IMR-90 (cell line): Measurements from ENCODE around the gene GLCE. TPM values are rescaled to one million over a fixed set of nuclear protein-coding genes. Genes with fewer than 3 reads are reported as not detected.

ENCODE experiments used
- ATAC-seq: fragments of 200-7000 bp; cut with Tn5 transposase; 2 replicates; pipeline ENCODE4 v1.9.1; 2020; ENCODE audit warnings: low read depth, mild to moderate bottlenecking, moderate library complexity
- BruUV-seq: library from RNA; stranded (reverse); fragments of 400-500 nt; replicated peaks from 2 replicates; lab custom pipeline; 2021; lab: Mats Ljungman, UMichigan
- CTCF ChIA-PET: fragments of 300-600 bp; formaldehyde crosslinking; extraction: SDS; loops from one replicate; lab custom pipeline; 2021; ENCODE audit warnings: antibody characterized with exemption; lab: Yijun Ruan, JAX
- POLR2A ChIA-PET: fragments of 300-600 bp; sonication (Branson Sonifier 250); formaldehyde crosslinking; loops from one replicate; lab custom pipeline; 2022; ENCODE audit warnings: antibody characterized with exemption; ENCODE audit not compliant: unreplicated experiment; lab: Charles Lee
- DNase-seq: peaks from one replicate; pipeline ENCODE4 v3.0.0; 2013
- H2AFZ ChIP-seq: replicated peaks from 2 replicates; pipeline ENCODE3; 2013; ENCODE audit warnings: low read length, mild to moderate bottlenecking; ENCODE audit not compliant: poor library complexity
- H2AK5ac ChIP-seq: 2 replicates; pipeline ENCODE4 v1.6.1; 2013; ENCODE audit warnings: low read depth, low read length, inconsistent platforms
- H2AK9ac ChIP-seq: replicated peaks from 2 replicates; pipeline ENCODE3; 2013; ENCODE audit warnings: mild to moderate bottlenecking, low read depth, low read length, moderate library complexity; ENCODE audit not compliant: poor library complexity
- H2BK120ac ChIP-seq: 2 replicates; pipeline ENCODE4 v1.6.1; 2013; ENCODE audit warnings: low read depth, low read length, inconsistent platforms
- H2BK15ac ChIP-seq: 3 replicates; pipeline ENCODE4 v1.6.1; 2013; ENCODE audit warnings: low read depth, low read length, inconsistent platforms
- H2BK20ac ChIP-seq: 2 replicates; pipeline ENCODE4 v1.6.1; 2013; ENCODE audit warnings: low read depth, mild to moderate bottlenecking, inconsistent platforms, low read length, moderate library complexity
- H2BK5ac ChIP-seq: 2 replicates; pipeline ENCODE4 v1.6.1; 2013; ENCODE audit warnings: mild to moderate bottlenecking, low read depth, low read length, inconsistent platforms; ENCODE audit not compliant: poor library complexity, severe bottlenecking
- H3K14ac ChIP-seq: replicated peaks from 2 replicates; pipeline ENCODE4 v1.6.1; 2013; ENCODE audit warnings: low read depth, low read length, inconsistent platforms
- H3K18ac ChIP-seq: 2 replicates; pipeline ENCODE4 v1.6.1; 2013; ENCODE audit warnings: low read depth, low read length, control low read depth
- H3K23ac ChIP-seq: 2 replicates; pipeline ENCODE4 v1.6.1; 2013; ENCODE audit warnings: low read depth, low read length, inconsistent platforms
- H3K27ac ChIP-seq: 2 replicates; pipeline ENCODE4 v1.5.1; 2013; ENCODE audit warnings: mild to moderate bottlenecking, control low read depth, low read length; ENCODE audit not compliant: insufficient read depth
- H3K27me3 ChIP-seq: 2 replicates; pipeline ENCODE4 v1.6.1; 2013; ENCODE audit warnings: low read length; ENCODE audit not compliant: control insufficient read depth, insufficient read depth
- H3K36me3 ChIP-seq: 2 replicates; pipeline ENCODE4 v1.6.1; 2013; ENCODE audit warnings: low read length, mixed read lengths; ENCODE audit not compliant: control insufficient read depth, insufficient read depth
- H3K4ac ChIP-seq: 2 replicates; pipeline ENCODE4 v1.6.1; 2013; ENCODE audit warnings: low read depth, low read length, inconsistent platforms
- H3K4me1 ChIP-seq: 2 replicates; pipeline ENCODE4 v1.6.1; 2013; ENCODE audit warnings: low read length, mixed read lengths; ENCODE audit not compliant: control insufficient read depth, insufficient read depth
- H3K4me2 ChIP-seq: 2 replicates; pipeline ENCODE4 v1.6.1; 2013; ENCODE audit warnings: low read depth, mild to moderate bottlenecking, control low read depth, low read length, moderate library complexity
- H3K4me3 ChIP-seq: 2 replicates; pipeline ENCODE4 v1.5.1; 2013; ENCODE audit warnings: low read depth, mild to moderate bottlenecking, control low read depth, low read length, moderate library complexity; ENCODE audit not compliant: insufficient read depth
- H3K56ac ChIP-seq: 2 replicates; pipeline ENCODE4 v1.6.1; 2013; ENCODE audit warnings: low read length, inconsistent platforms; ENCODE audit not compliant: insufficient read depth; ENCODE audit errors: extremely low read depth
- H3K79me1 ChIP-seq, 2 experiments: 2 replicates each; pipeline ENCODE4 v1.6.1; 2013; ENCODE audit warnings: low read length in 2 of 2, inconsistent platforms in 1 of 2, low read depth in 1 of 2
- H3K9ac ChIP-seq: 2 replicates; pipeline ENCODE4 v1.6.1; 2013; ENCODE audit warnings: low read depth, low read length, control low read depth
- H3K9me1 ChIP-seq: 2 replicates; pipeline ENCODE4 v1.6.1; 2013; ENCODE audit warnings: low read length, inconsistent platforms; ENCODE audit not compliant: insufficient read depth
- H3K9me3 ChIP-seq: 2 replicates; pipeline ENCODE4 v1.6.1; 2013; ENCODE audit warnings: low read length; ENCODE audit not compliant: control insufficient read depth, insufficient read depth
- H4K20me1 ChIP-seq: 2 replicates; pipeline ENCODE4 v1.6.1; 2013; ENCODE audit warnings: low read length, inconsistent platforms; ENCODE audit not compliant: insufficient read depth
- H4K5ac ChIP-seq: 2 replicates; pipeline ENCODE4 v1.6.1; 2013; ENCODE audit warnings: mild to moderate bottlenecking, low read depth, low read length, control low read depth
- H4K8ac ChIP-seq, 2 experiments: 2 replicates each; pipeline ENCODE4 v1.6.1; 2013; ENCODE audit warnings: low read depth in 2 of 2, low read length in 2 of 2, control low read depth in 1 of 2, inconsistent platforms in 1 of 2
- H4K91ac ChIP-seq: 2 replicates; pipeline ENCODE4 v1.6.1; 2013; ENCODE audit warnings: low read depth, low read length, inconsistent platforms; ENCODE audit not compliant: insufficient read depth
- FOS ChIP-seq: fragments of 150-350 bp; IDR thresholded peaks from 2 replicates; pipeline ENCODE4 v1.6.1; 2016; ENCODE audit warnings: low read depth, low read length
- MAFK ChIP-seq: IDR thresholded peaks from 2 replicates; pipeline ENCODE4 v1.6.1; 2012; ENCODE audit warnings: low read depth, low read length, improper control_type of control experiment
- POLR2A ChIP-seq: IDR thresholded peaks from 2 replicates; pipeline ENCODE4 v1.6.1; 2012; ENCODE audit warnings: mild to moderate bottlenecking, low read depth, low read length
- RCOR1 ChIP-seq: IDR thresholded peaks from 2 replicates; pipeline ENCODE4 v1.6.1; 2012; ENCODE audit warnings: mild to moderate bottlenecking, low read length, improper control_type of control experiment; ENCODE audit not compliant: insufficient replicate concordance
- USF2 ChIP-seq: fragments of 150-350 bp; IDR thresholded peaks from 2 replicates; pipeline ENCODE4 v1.6.1; 2017; ENCODE audit warnings: mild to moderate bottlenecking, antibody characterized with exemption, low read length, low read depth
- WGBS, 2 experiments: methylation state at CpG; one replicate each; pipeline versions ENCODE4 v1.1.5 to v1.1.7; 2013; ENCODE audit warnings: missing lambda C conversion rate in 2 of 2; ENCODE audit not compliant: insufficient read length in 1 of 2; ENCODE audit errors: extremely low coverage in 2 of 2; 5-methylcytosine and 5-hydroxymethylcytosine counted together
- dilution Hi-C: fragments of 300-500 bp; cut with HindIII; formaldehyde crosslinking; loops from one replicate; pipeline ENCODE4 v1.14.3; 2018; ENCODE audit warnings: low sequenced_read_pairs; ENCODE audit not compliant: unreplicated experiment
- in situ Hi-C: fragments of 300-500 bp; cut with MboI; formaldehyde crosslinking; loops from 3 replicates; pipeline ENCODE4 v1.14.3; 2019; ENCODE audit warnings: low sequenced_read_pairs, inconsistent platforms, mixed read lengths
- intact Hi-C: fragments of 100-400 bp; cut with micrococcal nuclease; formaldehyde crosslinking; loops from 2 replicates; pipeline ENCODE4 v1.10.0; 2022
- polyA plus RNA-seq, 3 experiments: library from polyadenylated mRNA; depleted of rRNA; stranded (reverse); fragments of >200 nt; gene quantifications; 2 replicates each; pipeline ENCODE4 v1.2.3, GENCODE V29; 2012; ENCODE audit warnings: low replicate concordance in 1 of 3
- total RNA-seq: library from RNA; depleted of rRNA; stranded (reverse); fragments of >200 nt; gene quantifications from 2 replicates; pipeline ENCODE4 v1.2.3, GENCODE V29; 2012
- TF ChIP-seq, protein P1 (sequence below): conservative IDR thresholded peaks from 2 replicates; pipeline ENCODE4 v1.5.1; 2012; ENCODE audit warnings: mild to moderate bottlenecking, low read depth, low read length, improper control_type of control experiment

The GLCE gene
- total and polyA plus RNA-seq, 2 of the 4 experiments (the other 2 are of a cell fraction) = 15.3 to 29.6 TPM

DNA sequence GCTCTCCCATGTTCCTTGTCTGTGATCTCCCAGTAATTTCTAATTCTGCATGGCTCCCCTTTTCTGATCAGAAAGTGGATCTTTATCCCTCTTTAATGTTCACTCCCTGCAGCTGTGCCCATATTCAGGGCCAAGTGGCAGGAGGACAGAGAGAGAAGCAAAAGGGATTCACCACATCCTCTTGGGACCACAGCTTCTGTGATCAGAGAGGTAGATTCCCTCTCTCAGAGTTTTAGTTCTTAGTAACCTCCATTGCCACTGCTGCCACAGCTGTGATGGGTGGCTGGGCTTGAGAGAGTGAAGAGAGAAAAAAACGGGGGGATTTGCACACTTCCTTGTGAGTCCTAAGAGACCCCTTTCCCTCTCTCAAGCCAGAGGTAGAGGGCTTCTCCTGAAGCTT is 49.2 kb downstream of the GLCE start:
- DNase-seq (no peak), ATAC-seq (no peak)
- H2BK20ac ChIP-seq = no peak overlapping the region
- no peak overlapping the region for H3K27ac ChIP-seq
- no peak overlapping the region for H2AK9ac ChIP-seq
- no peaks in the 10 kb centered on the region for H3K9me1 ChIP-seq
- ChIA-PET CTCF (no interaction called here), POLR2A (no interaction called here)
- no peaks in the 10 kb centered on the region for H3K4me1 ChIP-seq
- H2BK5ac ChIP-seq = no peak overlapping the region
- no peak overlapping the region for H2BK15ac ChIP-seq
- intact Hi-C loops = loop anchor here (5.0 kb wide), 1 partner anchor 47 kb away; the partner anchor contains the start of gene GLCE
- H4K8ac ChIP-seq = no peak overlapping the region
- H4K5ac ChIP-seq = no peak overlapping the region
- in situ Hi-C loops = no loop called here
- H2AK5ac ChIP-seq = no peak overlapping the region
- H2BK120ac ChIP-seq = no peak overlapping the region
- no peak overlapping the region for H3K4me3 ChIP-seq
- H3K14ac ChIP-seq = no peak overlapping the region
- no peaks in the 10 kb centered on the region for H3K9me3 ChIP-seq
- H4K20me1 ChIP-seq = no peaks in the 10 kb centered on the region; the same call in 1 of the 2 replicates
- H3K56ac ChIP-seq = no peak overlapping the region
- H2AFZ ChIP-seq = no peak overlapping the region
- H3K4ac ChIP-seq = no peak overlapping the region
- no peaks in the 10 kb centered on the region for H3K27me3 ChIP-seq
- no TSS peak for BruUV-seq
- WGBS, 2 experiments = no CpG with 5 or more reads among the region's 1 CpG
- H3K79me1 ChIP-seq = peaks cover 0 to 7% of the 10 kb centered on the region in 2 experiments; a peak in 2 of 4 replicates
- no peaks in the 10 kb centered on the region for H3K36me3 ChIP-seq
- H3K18ac ChIP-seq = no peak overlapping the region
- dilution Hi-C loops = no loop called here
- no peak for TF ChIP-seq FOS
- TF ChIP-seq RCOR1 = no peak
- TF ChIP-seq, protein P1, sequence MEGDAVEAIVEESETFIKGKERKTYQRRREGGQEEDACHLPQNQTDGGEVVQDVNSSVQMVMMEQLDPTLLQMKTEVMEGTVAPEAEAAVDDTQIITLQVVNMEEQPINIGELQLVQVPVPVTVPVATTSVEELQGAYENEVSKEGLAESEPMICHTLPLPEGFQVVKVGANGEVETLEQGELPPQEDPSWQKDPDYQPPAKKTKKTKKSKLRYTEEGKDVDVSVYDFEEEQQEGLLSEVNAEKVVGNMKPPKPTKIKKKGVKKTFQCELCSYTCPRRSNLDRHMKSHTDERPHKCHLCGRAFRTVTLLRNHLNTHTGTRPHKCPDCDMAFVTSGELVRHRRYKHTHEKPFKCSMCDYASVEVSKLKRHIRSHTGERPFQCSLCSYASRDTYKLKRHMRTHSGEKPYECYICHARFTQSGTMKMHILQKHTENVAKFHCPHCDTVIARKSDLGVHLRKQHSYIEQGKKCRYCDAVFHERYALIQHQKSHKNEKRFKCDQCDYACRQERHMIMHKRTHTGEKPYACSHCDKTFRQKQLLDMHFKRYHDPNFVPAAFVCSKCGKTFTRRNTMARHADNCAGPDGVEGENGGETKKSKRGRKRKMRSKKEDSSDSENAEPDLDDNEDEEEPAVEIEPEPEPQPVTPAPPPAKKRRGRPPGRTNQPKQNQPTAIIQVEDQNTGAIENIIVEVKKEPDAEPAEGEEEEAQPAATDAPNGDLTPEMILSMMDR = no peak
- no peak for TF ChIP-seq USF2
- no peak for TF ChIP-seq MAFK
- no peak for TF ChIP-seq POLR2A
- H3K23ac ChIP-seq = no peak overlapping the region
- H3K9ac ChIP-seq = no peak overlapping the region
- no peak overlapping the region for H4K91ac ChIP-seq
- H3K4me2 ChIP-seq = no peak overlapping the region
